BJ (cell line): Measurements from ENCODE around the gene ANKS3. TPM values are rescaled to one million over a fixed set of nuclear protein-coding genes. Genes with fewer than 3 reads are reported as not detected.

Experiments
- CTCF ChIA-PET: fragments of 350-600 bp; formaldehyde crosslinking; extraction: SDS; loops from one replicate; lab custom pipeline; 2021; ENCODE audit warnings: antibody characterized with exemption, inconsistent platforms; lab: Yijun Ruan, JAX
- POLR2A ChIA-PET: fragments of 300-600 bp; sonication (Branson Sonifier 250); formaldehyde crosslinking; extraction: SDS; loops from one replicate; lab custom pipeline; 2021; ENCODE audit warnings: antibody characterized with exemption; lab: Charles Lee
- DNase-seq: peaks from one replicate; pipeline ENCODE4 v3.0.0-alpha.2; 2011; ENCODE audit warnings: low read depth
- H3K27me3 ChIP-seq: 2 replicates; pipeline ENCODE4 v1.6.0; 2011; ENCODE audit warnings: low read length; ENCODE audit not compliant: control insufficient read depth, insufficient read depth
- H3K36me3 ChIP-seq: 2 replicates; pipeline ENCODE4 v1.5.1; 2011; ENCODE audit warnings: low read length; ENCODE audit not compliant: control insufficient read depth, insufficient read depth
- H3K4me3 ChIP-seq: 2 replicates; pipeline ENCODE4 v1.5.1; 2011; ENCODE audit warnings: low read depth, mild to moderate bottlenecking, control low read depth, low read length
- CTCF ChIP-seq: IDR thresholded peaks from 2 replicates; pipeline ENCODE4 v1.5.1; 2011; ENCODE audit warnings: low read depth, mild to moderate bottlenecking, control low read depth, inconsistent platforms, low read length, moderate library complexity; ENCODE audit not compliant: insufficient read depth
- polyA plus RNA-seq: library from polyadenylated mRNA; depleted of rRNA; stranded (reverse); fragments of >200 nt; gene quantifications from 2 replicates; pipeline ENCODE4 v1.2.3, GENCODE V29; 2011

Gene ANKS3
- polyA plus RNA-seq, 1 experiment, result 23.7 TPM

GRCh38 chr16:4763791-4764190, 29.7 kb upstream of the ANKS3 start:
- DNase-seq, result no peak

GRCh38 chr16:4762205-4762604, 28.1 kb upstream of the ANKS3 start:
- Histone ChIP-seq H3K27me3 (no peaks in the 10 kb centered on the region), H3K4me3 (no peak overlapping the region), H3K36me3 (peaks cover 33% of the 10 kb centered on the region)
- CTCF ChIA-PET, result no interaction called here
- no peak for TF ChIP-seq CTCF
- POLR2A ChIA-PET, result no interaction called here
- DNase-seq, result no peak

More at GRCh38 chr16:4763791-4764190, 29.7 kb upstream of the ANKS3 start:
- ChIA-PET POLR2A (no interaction called here), CTCF (interaction anchor here (0.5 kb wide), 1 partner anchor 267 kb away, joined by 4 read pairs; no protein-coding TSS in a partner anchor)
- H3K4me3 ChIP-seq, result no peak overlapping the region
- H3K27me3 ChIP-seq, result no peaks in the 10 kb centered on the region
- TF ChIP-seq CTCF, result no peak
- peaks cover 29% of the 10 kb centered on the region for H3K36me3 ChIP-seq

GRCh38 chr16:4760221-4760910, 26.3 kb upstream of the ANKS3 start:
- H3K27me3 ChIP-seq, result no peaks in the 10 kb centered on the region
- peaks cover 37% of the 10 kb centered on the region for H3K36me3 ChIP-seq
- ChIA-PET POLR2A (no interaction called here), CTCF (no interaction called here)
- H3K4me3 ChIP-seq, result no peak overlapping the region
- DNase-seq, result no peak
- TF ChIP-seq CTCF, result no peak

GRCh38 chr16:4755687-4756086, 21.6 kb upstream of the ANKS3 start:
- ChIA-PET POLR2A (no interaction called here), CTCF (no interaction called here)
- no peak overlapping the region for H3K4me3 ChIP-seq
- TF ChIP-seq CTCF, result no peak
- DNase-seq, result no peak
- no peaks in the 10 kb centered on the region for H3K27me3 ChIP-seq
- H3K36me3 ChIP-seq, result peaks cover 40% of the 10 kb centered on the region

GRCh38 chr16:4754865-4755264, 20.8 kb upstream of the ANKS3 start:
- POLR2A ChIA-PET, result no interaction called here
- CTCF ChIA-PET, result no interaction called here
- no peaks in the 10 kb centered on the region for H3K27me3 ChIP-seq
- no peak for DNase-seq
- no peak overlapping the region for H3K4me3 ChIP-seq
- TF ChIP-seq CTCF, result no peak
- H3K36me3 ChIP-seq, result peaks cover 33% of the 10 kb centered on the region
